Suppressor macrophage treated with lipopolysaccharide for 1 hour (primary cell): Measurements from ENCODE around the gene YIF1A.
A peak's percentile ranks its signal among the peaks of the same experiment; 100 is the strongest.
"Not testable (repeated sequence)": the region's sequence is repeated elsewhere in the genome, so short reads cannot be mapped to it uniquely, and the experiment has no call there.

ENCODE experiments used
- DNase-seq, 3 donors: peaks; one replicate each; pipeline ENCODE4 v3.0.0-alpha.2; 2020 to 2022

Gene YIF1A

GRCh38 chr11:66325263-66325671 is 36.3 kb upstream of the YIF1A start:
- no peak for DNase-seq

DNA sequence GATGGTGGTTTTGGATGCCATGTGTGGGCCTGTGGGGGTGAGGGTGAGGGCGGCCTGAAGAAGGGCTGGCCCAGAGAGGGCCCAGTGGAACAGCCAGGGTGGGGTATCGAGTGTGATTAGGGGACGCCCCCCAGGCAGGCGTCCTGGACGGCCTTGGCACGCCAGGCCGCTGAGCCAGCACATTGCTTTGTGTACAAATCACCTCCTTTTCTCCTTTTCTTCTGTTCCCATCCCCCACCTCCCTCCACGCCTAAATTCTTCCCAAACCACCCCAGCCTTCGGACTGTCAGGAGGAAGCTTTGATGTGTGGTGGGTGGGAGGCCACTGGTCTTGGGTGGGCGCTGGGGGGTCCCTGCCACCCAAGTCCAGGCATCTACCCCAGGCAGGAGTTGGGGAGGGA is 35.7 kb upstream of the YIF1A start:
- no peak for DNase-seq

DNA sequence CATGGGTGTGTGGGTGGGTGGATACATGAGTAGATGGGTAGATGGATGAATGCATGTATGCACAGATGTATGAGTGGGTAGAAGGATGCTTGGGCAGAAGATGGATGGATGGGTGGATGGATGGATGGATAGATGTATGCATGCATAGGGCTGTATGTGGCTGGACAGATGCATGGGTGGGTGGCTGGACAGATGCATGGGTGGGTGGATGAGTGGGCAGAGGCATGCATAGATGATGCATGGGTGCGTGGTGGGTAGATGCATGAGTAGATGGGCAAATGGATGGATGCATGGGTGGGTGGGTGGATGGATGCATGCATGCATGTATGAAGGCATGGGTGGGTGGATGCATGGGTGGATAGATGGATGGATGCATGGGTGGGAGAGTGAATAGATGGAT is 34.7 kb upstream of the YIF1A start:
- no peak for DNase-seq

GRCh38 chr11:66322732-66323427 is 33.9 kb upstream of the YIF1A start:
- DNase-seq = no peak

GRCh38 chr11:66321606-66322005 is 32.7 kb upstream of the YIF1A start:
- DNase-seq = no peak

- DNase-seq = not testable (repeated sequence)
These were observed 31.8 kb upstream of the YIF1A start for GRCh38 chr11:66320748-66321147.

DNA sequence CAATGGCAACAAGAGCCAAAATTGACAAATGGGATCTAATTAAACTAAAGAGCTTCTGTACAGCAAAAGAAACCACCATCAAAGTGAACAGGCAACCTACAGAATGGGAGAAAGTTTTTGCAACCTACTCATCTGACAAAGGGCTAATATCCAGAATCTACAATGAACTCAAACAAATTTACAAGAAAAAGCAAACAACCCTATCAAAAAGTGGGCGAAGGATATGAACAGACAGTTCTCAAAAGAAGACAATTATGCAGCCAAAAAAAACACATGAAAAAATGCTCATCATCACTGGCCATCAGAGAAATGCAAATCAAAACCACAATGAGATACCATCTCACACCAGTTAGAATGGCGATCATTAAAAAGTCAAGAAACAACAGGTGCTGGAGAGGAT is 31.3 kb upstream of the YIF1A start:
- not testable (repeated sequence) for DNase-seq

- no peak for DNase-seq
These were observed 29.6 kb upstream of the YIF1A start for GRCh38 chr11:66318600-66318970.

- DNase-seq = peak; percentile 79 to 89 (median 87)
These were observed 29.0 kb upstream of the YIF1A start for GRCh38 chr11:66317723-66318599.

DNA sequence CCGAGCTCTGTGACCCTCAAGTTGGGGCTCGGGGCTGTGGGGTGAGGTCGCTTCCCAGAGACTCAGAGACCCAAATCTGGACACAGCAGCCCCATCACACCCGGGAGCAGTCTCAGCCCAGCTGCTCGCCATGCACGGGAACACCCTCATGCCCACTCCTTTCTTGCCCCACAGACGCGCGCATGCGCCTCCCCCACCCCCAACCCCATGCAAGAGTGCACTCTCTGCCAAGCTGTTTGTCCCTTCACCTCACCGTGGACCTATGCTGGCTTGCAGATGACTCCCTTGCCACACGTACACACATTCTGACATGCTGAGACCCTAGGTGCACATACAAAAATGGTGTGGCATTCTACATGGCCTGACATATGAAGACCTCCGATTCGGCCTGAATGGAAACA is 28.4 kb upstream of the YIF1A start:
- peak in 2 of 3 donors; percentile 47 to 70 for DNase-seq

- no peak for DNase-seq
These were observed 27.9 kb upstream of the YIF1A start, which contains the start of gene CD248 for GRCh38 chr11:66316849-66317251. TSS of gene CD248 (minus strand) at chr11:66317044. CDS start at chr11:66317027, 17 bp downstream.

DNA sequence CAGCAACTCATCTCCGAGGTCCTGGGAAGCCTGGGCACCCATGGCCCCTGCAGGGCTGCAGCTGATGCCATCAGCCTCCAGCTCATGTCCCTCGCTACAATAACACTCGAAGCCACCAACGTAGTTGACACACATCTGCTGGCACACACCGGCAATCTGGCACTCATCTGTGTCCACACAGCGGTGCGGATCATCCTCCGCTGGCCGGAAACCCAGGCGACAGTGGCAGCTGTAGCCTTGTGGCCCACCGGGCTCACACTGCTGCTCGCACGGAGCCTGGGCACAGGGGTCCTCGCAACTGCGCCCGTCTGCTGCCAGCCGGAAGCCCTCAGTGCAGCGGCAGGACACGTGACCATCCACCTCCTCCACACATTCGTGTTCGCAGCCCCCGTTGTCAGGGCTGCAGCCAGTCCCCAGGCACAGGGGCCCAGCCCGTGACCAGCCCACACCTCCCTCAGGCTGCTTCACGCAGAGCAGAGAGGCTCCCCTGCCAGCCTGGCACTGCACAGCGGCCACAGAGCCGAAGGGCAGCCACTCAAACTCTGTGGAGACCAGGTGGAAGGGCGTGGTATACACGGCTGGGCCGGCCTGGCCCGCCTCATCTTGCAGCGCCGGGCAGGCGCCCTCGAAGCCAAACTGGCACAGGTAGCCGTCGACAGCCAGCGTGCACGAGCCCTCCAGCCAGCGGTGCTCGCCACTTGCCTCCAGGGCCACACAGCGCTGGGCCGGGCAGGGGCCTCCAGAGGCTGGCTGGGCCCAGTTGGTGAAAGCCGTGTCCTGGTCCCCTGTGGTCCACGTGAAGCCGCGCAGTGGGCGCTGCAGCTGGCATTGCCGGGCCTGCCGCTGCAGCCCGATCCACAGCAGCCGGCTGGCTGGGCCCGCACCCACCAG is 27.2 kb upstream of the YIF1A start:
- no peak for DNase-seq

- DNase-seq = no peak
These were observed 26.5 kb upstream of the YIF1A start for GRCh38 chr11:66315498-66315885.

DNA sequence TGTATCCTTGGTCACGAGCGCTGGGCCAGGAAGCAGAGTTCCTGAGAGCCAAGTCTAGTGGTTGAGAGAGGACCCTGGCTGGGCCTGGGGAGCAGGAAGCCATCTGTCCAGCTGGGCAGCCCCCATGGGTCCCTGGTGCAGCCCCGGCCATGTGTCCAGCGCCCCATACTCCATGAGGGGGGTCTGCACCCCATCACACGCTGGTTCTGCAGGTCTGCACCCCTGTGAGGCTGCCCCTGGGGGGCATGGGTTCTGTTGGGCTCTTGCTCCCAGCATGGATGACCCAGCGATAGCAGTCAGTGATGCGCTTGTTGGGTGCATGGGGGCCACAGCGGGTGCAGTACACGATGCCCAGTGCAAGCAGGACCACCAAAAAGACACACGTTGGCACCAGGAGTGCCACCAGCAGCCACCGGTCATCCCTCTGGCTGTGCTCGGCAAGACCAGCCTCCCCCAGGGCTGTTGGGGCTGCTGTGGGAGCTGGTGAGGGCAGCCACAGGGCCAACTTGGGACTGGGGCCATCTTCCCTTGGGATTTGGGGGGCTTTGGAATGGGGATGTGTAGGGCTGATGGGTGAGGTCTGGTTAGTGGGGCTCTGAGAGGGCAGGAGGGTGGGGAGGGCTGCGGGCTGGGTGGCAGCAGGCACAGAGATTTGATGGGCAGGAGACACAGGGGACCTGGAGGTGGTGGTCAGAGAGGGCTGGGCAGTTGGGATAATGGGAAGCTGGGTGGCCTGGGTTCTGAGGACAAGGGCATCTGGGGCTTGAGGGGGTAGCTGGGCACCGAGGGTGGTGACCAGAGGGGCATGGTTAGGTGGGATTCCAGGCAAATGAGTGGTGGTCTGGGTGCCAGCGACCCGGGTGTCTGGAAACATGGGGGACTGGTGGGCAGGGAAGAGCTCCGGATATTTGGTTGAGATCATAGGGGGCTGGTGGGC is 25.9 kb upstream of the YIF1A start:
- no peak for DNase-seq

- no peak for DNase-seq
These were observed 25.2 kb upstream of the YIF1A start for GRCh38 chr11:66314186-66314501.

- DNase-seq = no peak
These were observed 24.6 kb upstream of the YIF1A start for GRCh38 chr11:66313321-66314185.

- DNase-seq = peak; percentile 97 to 99 (median 98)
These were observed 23.8 kb upstream of the YIF1A start for GRCh38 chr11:66312549-66313320.

DNA sequence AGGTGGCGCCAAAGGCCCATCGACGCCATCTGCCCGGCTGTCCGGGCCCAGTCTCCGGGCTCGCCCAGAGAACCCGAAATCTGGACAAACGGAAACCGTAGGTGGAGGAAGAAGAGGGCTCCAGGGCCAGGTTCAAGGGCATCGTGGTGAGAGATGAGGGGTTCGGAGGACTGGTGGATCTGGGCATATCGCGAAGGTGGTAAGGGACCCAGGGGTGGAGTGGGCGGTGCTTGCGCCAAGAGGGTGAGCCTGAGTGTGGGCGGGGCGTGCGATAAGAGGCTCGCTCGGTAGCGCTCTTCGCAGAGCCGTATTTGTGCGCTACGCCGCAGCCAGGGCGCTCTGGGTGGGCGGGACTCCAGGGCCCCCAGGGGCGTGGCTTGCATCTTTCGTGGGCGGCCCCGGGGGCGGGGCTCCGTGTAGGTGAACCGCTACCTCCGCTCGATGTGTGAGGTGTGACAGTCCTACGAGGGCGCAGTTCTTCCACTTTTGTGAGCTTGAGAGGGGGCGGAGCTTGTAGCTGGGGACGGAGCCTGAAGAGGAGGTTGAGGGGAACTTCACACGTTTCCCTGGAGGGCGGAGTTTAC is 23.1 kb upstream of the YIF1A start:
- peak; percentile 90 to 97 (median 93) for DNase-seq

DNA sequence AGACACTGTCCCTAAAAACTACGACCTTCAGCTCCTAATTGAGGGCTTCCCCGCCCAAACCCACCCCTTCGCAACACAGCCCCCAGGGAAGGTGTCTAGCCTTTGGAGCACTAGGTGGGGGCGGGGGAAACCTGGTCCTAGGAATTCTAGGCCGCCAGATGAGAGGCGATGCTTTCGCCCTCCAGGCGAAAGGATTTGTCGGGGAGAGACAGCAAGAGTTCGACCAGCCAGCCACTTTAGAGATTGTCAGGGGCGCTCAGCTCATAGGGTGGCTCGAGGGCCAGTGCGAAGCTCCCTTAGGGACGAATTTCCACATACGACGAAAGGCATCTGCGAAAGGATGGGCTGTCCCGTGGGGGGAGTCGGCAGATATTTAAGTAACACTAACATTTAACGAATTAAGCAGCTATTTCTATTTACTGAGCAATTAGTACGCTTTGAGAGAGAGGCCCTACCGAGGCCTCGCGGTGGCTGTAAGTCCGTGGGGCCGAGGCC is 22.6 kb upstream of the YIF1A start:
- no peak for DNase-seq
